CD14-positive monocyte (primary cell): ENCODE data around the gene SETDB1. TPM values are rescaled to one million over a fixed set of nuclear protein-coding genes. Genes with fewer than 3 reads are reported as not detected.

Experiments used
- DNase-seq, 3 donors: peaks; one replicate each; pipeline ENCODE4 v3.0.0-alpha.2; 2011 to 2022
- H2AFZ ChIP-seq: 2 replicates; pipeline ENCODE4 v1.6.0; 2012; ENCODE audit warnings: mild to moderate bottlenecking, low read depth, low read length, inconsistent platforms; ENCODE audit not compliant: insufficient read depth, poor library complexity, severe bottlenecking
- H3K27ac ChIP-seq, 2 donors: 1 replicate in 1 of 2; 2 replicates in 1 of 2; pipeline ENCODE4 v1.5.1; 2012 to 2013; ENCODE audit warnings: low read length in 2 of 2, control low read depth in 1 of 2, inconsistent platforms in 1 of 2, low read depth in 1 of 2, mild to moderate bottlenecking in 1 of 2
- H3K27me3 ChIP-seq, 2 donors: one replicate each; pipeline versions ENCODE4 v1.6.0 to v1.6.1; 2011 to 2013; ENCODE audit warnings: low read length in 2 of 2; ENCODE audit not compliant: control insufficient read depth in 2 of 2, insufficient read depth in 2 of 2
- H3K36me3 ChIP-seq, 2 donors: replicated peaks in 1 of 2; 1 replicate in 1 of 2; 2 replicates in 1 of 2; pipeline versions ENCODE4 v1.5.1 to v1.6.1; 2012 to 2013; ENCODE audit warnings: low read length in 2 of 2, control low read depth in 1 of 2, inconsistent platforms in 1 of 2, mild to moderate bottlenecking in 1 of 2; ENCODE audit not compliant: insufficient read depth in 2 of 2, control insufficient read depth in 1 of 2
- H3K4me1 ChIP-seq, 2 donors: 1 replicate in 1 of 2; 2 replicates in 1 of 2; pipeline versions ENCODE4 v1.5.1 to v1.6.1; 2012 to 2013; ENCODE audit warnings: low read length in 2 of 2, control low read depth in 1 of 2, inconsistent platforms in 1 of 2, mild to moderate bottlenecking in 1 of 2, moderate library complexity in 1 of 2; ENCODE audit not compliant: insufficient read depth in 2 of 2, control insufficient read depth in 1 of 2
- H3K4me2 ChIP-seq: replicated peaks from 2 replicates; pipeline ENCODE3; 2012; ENCODE audit warnings: low read length, moderate library complexity, mild to moderate bottlenecking; ENCODE audit not compliant: poor library complexity, severe bottlenecking; ENCODE audit errors: extremely low read depth
- H3K4me3 ChIP-seq, 3 experiments: fragments of 200-600 bp in 1 of 3; sonication (generic) in 1 of 3; replicated peaks in 1 of 3; 1 replicate in 2 of 3; 2 replicates in 1 of 3; pipeline ENCODE4 v1.5.1; 2011 to 2013; ENCODE audit warnings: low read length in 3 of 3, mild to moderate bottlenecking in 3 of 3, control low read depth in 2 of 3, low read depth in 2 of 3, inconsistent platforms in 1 of 3, moderate library complexity in 1 of 3
- H3K79me2 ChIP-seq: 2 replicates; pipeline ENCODE4 v1.6.0; 2012; ENCODE audit warnings: mild to moderate bottlenecking, control low read depth, inconsistent platforms, low read length, moderate library complexity; ENCODE audit not compliant: insufficient read depth
- H3K9ac ChIP-seq: 2 replicates; pipeline ENCODE4 v1.6.0; 2017; ENCODE audit warnings: low read length, mild to moderate bottlenecking; ENCODE audit not compliant: insufficient read depth, poor library complexity, severe bottlenecking
- H3K9me3 ChIP-seq, 2 donors: replicated peaks in 1 of 2; 1 replicate in 1 of 2; 2 replicates in 1 of 2; pipeline versions ENCODE4 v1.5.1 to v1.6.1; 2012 to 2013; ENCODE audit warnings: low read length in 2 of 2, control low read depth in 1 of 2; ENCODE audit not compliant: control insufficient read depth in 1 of 2, insufficient read depth in 1 of 2
- H4K20me1 ChIP-seq: 2 replicates; pipeline ENCODE4 v1.6.0; 2012; ENCODE audit warnings: mild to moderate bottlenecking, low read length, control low read depth, moderate library complexity; ENCODE audit not compliant: insufficient read depth
- H3K27ac Mint-ChIP-seq, 7 donors: one replicate each; pipeline ENCODE4 v1.8.0; 2020; ENCODE audit warnings: mild to moderate bottlenecking in 7 of 7, mixed read lengths in 7 of 7, moderate library complexity in 6 of 7, inconsistent platforms in 2 of 7
- H3K27me3 Mint-ChIP-seq, 3 donors: one replicate each; pipeline ENCODE4 v1.8.0; 2021 to 2022; ENCODE audit warnings: low read depth in 3 of 3, mild to moderate bottlenecking in 3 of 3, mixed read lengths in 3 of 3, moderate library complexity in 3 of 3, inconsistent platforms in 1 of 3
- H3K36me3 Mint-ChIP-seq, 2 donors: one replicate each; pipeline ENCODE4 v1.8.0; 2020; ENCODE audit warnings: mixed read lengths in 2 of 2, inconsistent platforms in 1 of 2, mild to moderate bottlenecking in 1 of 2
- H3K4me1 Mint-ChIP-seq: one replicate; pipeline ENCODE4 v1.8.0; 2020; ENCODE audit warnings: mild to moderate bottlenecking, mixed read lengths
- H3K4me3 Mint-ChIP-seq, 2 donors: one replicate each; pipeline ENCODE4 v1.8.0; 2020; ENCODE audit warnings: mild to moderate bottlenecking in 2 of 2, mixed read lengths in 2 of 2, moderate library complexity in 1 of 2
- H3K9me3 Mint-ChIP-seq, 7 donors: one replicate each; pipeline ENCODE4 v1.8.0; 2020 to 2022; ENCODE audit warnings: mixed read lengths in 7 of 7, mild to moderate bottlenecking in 6 of 7, moderate library complexity in 6 of 7, inconsistent platforms in 2 of 7
- CTCF ChIP-seq: fragments of 200-600 bp; IDR thresholded peaks from one replicate; pipeline ENCODE4 v1.8.0; 2022; ENCODE audit warnings: antibody characterized with exemption, mild to moderate bottlenecking
- WGBS: methylation state at CpG from one replicate; pipeline ENCODE4 v1.1.5; 2013; ENCODE audit warnings: missing lambda C conversion rate; ENCODE audit not compliant: insufficient coverage; 5-methylcytosine and 5-hydroxymethylcytosine counted together
- intact Hi-C, 2 donors: fragments of 100-400 bp; cut with micrococcal nuclease; formaldehyde crosslinking; loops; one replicate each; pipeline versions ENCODE4 v1.15.0 to v1.15.1; 2023
- polyA plus RNA-seq, 3 donors: library from polyadenylated mRNA; depleted of rRNA in 1 of 3; unstranded in 2 of 3; stranded (reverse) in 1 of 3; fragments of 300-500 nt in 2 of 3; fragments of >200 nt in 1 of 3; fragmentation: Illumina TruSeq in 2 of 3; gene quantifications; 1 replicate in 2 of 3; 2 replicates in 1 of 3; pipeline ENCODE4 v1.2.3, GENCODE V29; 2012 to 2021

Gene SETDB1
- polyA plus RNA-seq, 3 donors = 13.9 to 69.4 (median 15.5) TPM

DNA sequence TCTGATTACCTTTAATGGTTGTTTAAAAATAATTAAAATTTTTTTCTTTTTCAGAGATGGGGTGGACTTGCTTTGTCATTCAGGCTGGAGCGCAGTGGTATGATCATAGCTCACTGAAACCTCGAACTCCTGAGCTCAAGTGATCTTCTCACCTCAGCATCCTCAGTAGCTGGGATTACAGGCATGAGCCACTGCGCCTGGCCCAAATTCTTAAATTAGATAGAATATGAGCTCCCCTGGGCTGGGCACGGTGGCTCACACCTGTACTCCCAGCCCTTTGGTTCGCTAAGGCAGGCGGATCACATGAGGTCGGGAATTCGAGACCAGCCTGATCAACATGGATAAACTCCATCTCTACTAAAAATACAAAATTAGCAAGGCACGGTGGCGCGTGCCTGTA lies 31.5 kb downstream of the SETDB1 start:
- Histone ChIP-seq H3K9me3 (no peaks in the 10 kb centered on the region), H3K27ac (no peak overlapping the region), H3K4me1 (no peaks in the 10 kb centered on the region), H3K4me2 (no peak overlapping the region), H3K36me3 (peaks cover 80 to 98% of the 10 kb centered on the region in 2 donors), H4K20me1 (peaks cover 14% of the 10 kb centered on the region), H3K9ac (no peak overlapping the region), H3K79me2 (no peaks in the 10 kb centered on the region), H2AFZ (no peak overlapping the region), H3K4me3 (no peak overlapping the region), H3K27me3 (no peaks in the 10 kb centered on the region)
- Mint-ChIP-seq H3K4me3 (no peak overlapping the region), H3K27me3 (peaks cover 0 to 2% (median 0%) of the 10 kb centered on the region in 3 donors), H3K27ac (peak overlapping the region in 1 of 7 donors; percentile 45), H3K36me3 (peaks cover 75 to 93% of the 10 kb centered on the region in 2 donors), H3K9me3 (no peaks in the 10 kb centered on the region), H3K4me1 (peaks cover under 1% of the 10 kb centered on the region)
- no peak for TF ChIP-seq CTCF
- 93% methylated on average over 3 of the region's 11 CpGs for WGBS
- intact Hi-C loops = no loop called here
- DNase-seq = no peak

DNA sequence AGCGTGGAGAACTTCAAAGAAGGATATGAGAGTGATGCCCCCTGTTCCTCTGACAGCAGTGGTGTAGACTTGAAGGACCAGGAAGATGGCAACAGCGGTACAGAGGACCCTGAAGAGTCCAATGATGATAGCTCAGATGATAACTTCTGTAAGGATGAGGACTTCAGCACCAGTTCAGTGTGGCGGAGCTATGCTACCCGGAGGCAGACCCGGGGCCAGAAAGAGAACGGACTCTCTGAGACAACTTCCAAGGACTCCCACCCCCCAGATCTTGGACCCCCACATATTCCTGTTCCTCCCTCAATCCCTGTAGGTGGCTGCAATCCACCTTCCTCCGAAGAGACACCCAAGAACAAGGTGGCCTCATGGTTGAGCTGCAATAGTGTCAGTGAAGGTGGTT lies 34.5 kb downstream of the SETDB1 start:
- peaks cover 2% of the 10 kb centered on the region for H3K4me1 Mint-ChIP-seq
- no peaks in the 10 kb centered on the region for H3K4me1 ChIP-seq
- H3K27me3 ChIP-seq = no peaks in the 10 kb centered on the region
- H3K27ac Mint-ChIP-seq = peak overlapping the region in 6 of 7 donors; percentile 6 to 70 (median 51)
- DNase-seq = no peak
- no peaks in the 10 kb centered on the region for H3K9me3 Mint-ChIP-seq
- intact Hi-C loops = no loop called here
- no peak overlapping the region for H3K27ac ChIP-seq
- H3K36me3 Mint-ChIP-seq = peaks cover 79 to 93% of the 10 kb centered on the region in 2 donors
- peaks cover 42% of the 10 kb centered on the region for H4K20me1 ChIP-seq
- no peak for TF ChIP-seq CTCF
- 100% methylated on average over 2 of the region's 7 CpGs for WGBS
- H3K79me2 ChIP-seq = peaks cover under 1% of the 10 kb centered on the region
- H3K36me3 ChIP-seq = peaks cover 86 to 98% of the 10 kb centered on the region in 2 donors
- H3K4me3 Mint-ChIP-seq = no peak overlapping the region
- H3K27me3 Mint-ChIP-seq = peaks cover 0 to 2% (median 0%) of the 10 kb centered on the region in 3 donors
- no peak overlapping the region for H3K4me3 ChIP-seq
- H3K4me2 ChIP-seq = no peak overlapping the region
- no peak overlapping the region for H3K9ac ChIP-seq
- H2AFZ ChIP-seq = no peak overlapping the region
- H3K9me3 ChIP-seq = no peaks in the 10 kb centered on the region
